ENCODE results near the gene ADPRHL1.

GRCh38 chr13:113387396-113387795 is 65.9 kb downstream of the ADPRHL1 start:
- TF ChIP-seq CTCF (IDR thresholded peaks at IDR 0.05; ENCODE audit: low read depth, low read length, poor library complexity, severe bottlenecking): no peak
- no peak for TF ChIP-seq EZH2phosphoT487 (IDR thresholded peaks at IDR 0.05; ENCODE audit: borderline replicate concordance, low read length)
